Anterior cingulate cortex (tissue), 58 donors: ENCODE data around the gene ARAP3.
"Not testable (repeated sequence)": the region's sequence is repeated elsewhere in the genome, so short reads cannot be mapped to it uniquely, and the experiment has no call there.

Experiments
- DNase-seq, 58 donors: peaks; one replicate each; lab custom pipeline; 2025; lab: John Stamatoyannopoulos, UW

Gene ARAP3

GRCh38 chr5:141623611-141624010 is 58.4 kb downstream of the ARAP3 start:
- no peak for DNase-seq

- DNase-seq, result peak in 3 of 58 donors; percentile 8 to 26 (median 20)
Observed at GRCh38 chr5:141623186-141623585, 58.8 kb downstream of the ARAP3 start.

GRCh38 chr5:141618804-141619554 is 63.1 kb downstream of the ARAP3 start, which contains the start of gene DIAPH1:
TSS of gene DIAPH1 (minus strand) at chr5:141619000. CDS start at chr5:141618914, 86 bp downstream.
- DNase-seq, result peak; percentile 32 to 93 (median 84)

- DNase-seq, result peak in 5 of 58 donors; percentile 20 to 57 (median 39)
Observed at GRCh38 chr5:141618030-141618803, 63.8 kb downstream of the ARAP3 start.

- no peak for DNase-seq
Observed at GRCh38 chr5:141617682-141618029, 64.4 kb downstream of the ARAP3 start.

- DNase-seq, result no peak
Observed at GRCh38 chr5:141617128-141617527, 64.9 kb downstream of the ARAP3 start.

- DNase-seq, result no peak
Observed at GRCh38 chr5:141615991-141616720, 65.9 kb downstream of the ARAP3 start.

GRCh38 chr5:141613344-141613743 is 68.7 kb downstream of the ARAP3 start:
- no peak for DNase-seq

GRCh38 chr5:141611289-141611688 is 70.7 kb downstream of the ARAP3 start:
- no peak for DNase-seq

- not testable (repeated sequence) for DNase-seq
Observed at GRCh38 chr5:141609921-141610320, 72.1 kb downstream of the ARAP3 start.

GRCh38 chr5:141609044-141609443 is 73.0 kb downstream of the ARAP3 start:
- DNase-seq, result no peak

- no peak for DNase-seq
Observed at GRCh38 chr5:141608557-141608956, 73.5 kb downstream of the ARAP3 start.

GRCh38 chr5:141608046-141608445 is 74.0 kb downstream of the ARAP3 start:
- DNase-seq, result no peak

GRCh38 chr5:141605523-141606277 is 76.3 kb downstream of the ARAP3 start:
- peak in 10 of 58 donors; percentile 3 to 52 (median 14) for DNase-seq

GRCh38 chr5:141603923-141604717 is 77.9 kb downstream of the ARAP3 start:
- DNase-seq, result peak in 1 of 58 donors; percentile 13
